ENCODE data around the gene CLCN6.

The CLCN6 gene

GRCh38 chr1:11786168-11786567 lies 19.8 kb upstream of the CLCN6 start:
- TF ChIP-seq CTCF (IDR thresholded peaks at IDR 0.05), result no peak
- peaks cover 12 to 61% (median 55%) of the 10 kb centered on the region in 4 donors for H3K4me1 ChIP-seq
- intact Hi-C loops (cut with DNase I; ENCODE audit: low total_unique reads), result loop anchor here (5.0 kb wide), 1 partner anchor 121 kb away; no protein-coding TSS in a partner anchor
- no peak overlapping the region for H3K4me3 ChIP-seq
- H3K9me3 ChIP-seq, result no peaks in the 10 kb centered on the region
- no peak overlapping the region for H3K27ac ChIP-seq
- no peak for DNase-seq
- H3K36me3 ChIP-seq, result peaks cover 0 to 11% (median 0%) of the 10 kb centered on the region in 3 donors
- H3K27me3 ChIP-seq, result no peaks in the 10 kb centered on the region

- no peaks in the 10 kb centered on the region for H3K9me3 ChIP-seq
- no peaks in the 10 kb centered on the region for H3K27me3 ChIP-seq
- intact Hi-C loops (cut with DNase I; ENCODE audit: low total_unique reads), result loop anchor here (5.0 kb wide), 1 partner anchor 120 kb away; no protein-coding TSS in a partner anchor
- no peak for TF ChIP-seq CTCF (IDR thresholded peaks at IDR 0.05)
- peak; percentile 77 to 87 for DNase-seq
- H3K36me3 ChIP-seq, result peaks cover 0 to 17% (median 2%) of the 10 kb centered on the region in 3 donors
- H3K4me3 ChIP-seq, result peak overlapping the region; percentile 10 to 31
- peak overlapping the region; percentile 86 to 91 for H3K27ac ChIP-seq
- peaks cover 12 to 71% (median 61%) of the 10 kb centered on the region in 4 donors for H3K4me1 ChIP-seq
Observed at GRCh38 chr1:11787251-11787803, 18.7 kb upstream of the CLCN6 start.

GRCh38 chr1:11787804-11788436 lies 18.1 kb upstream of the CLCN6 start:
- peaks cover 3 to 23% (median 5%) of the 10 kb centered on the region in 3 donors for H3K36me3 ChIP-seq
- H3K27ac ChIP-seq, result peak overlapping the region; percentile 86 to 91
- H3K4me3 ChIP-seq, result peak overlapping the region in 1 of 2 donors; percentile 10
- no peaks in the 10 kb centered on the region for H3K27me3 ChIP-seq
- no peak for DNase-seq
- no peak for TF ChIP-seq CTCF (IDR thresholded peaks at IDR 0.05)
- intact Hi-C loops (cut with DNase I; ENCODE audit: low total_unique reads), result loop anchor here (5.0 kb wide), 1 partner anchor 119 kb away; no protein-coding TSS in a partner anchor
- H3K9me3 ChIP-seq, result no peaks in the 10 kb centered on the region
- H3K4me1 ChIP-seq, result peaks cover 12 to 71% (median 61%) of the 10 kb centered on the region in 4 donors

GRCh38 chr1:11788549-11789053 lies 17.4 kb upstream of the CLCN6 start:
- Histone ChIP-seq H3K9me3 (no peaks in the 10 kb centered on the region), H3K27me3 (no peaks in the 10 kb centered on the region), H3K4me1 (peaks cover 12 to 71% (median 61%) of the 10 kb centered on the region in 4 donors), H3K4me3 (no peak overlapping the region), H3K36me3 (peaks cover 7 to 27% (median 7%) of the 10 kb centered on the region in 3 donors), H3K27ac (peak overlapping the region; percentile 86 to 91)
- intact Hi-C loops (cut with DNase I; ENCODE audit: low total_unique reads), result loop anchor here (5.0 kb wide), 1 partner anchor 119 kb away; no protein-coding TSS in a partner anchor
- no peak for DNase-seq
- TF ChIP-seq CTCF (IDR thresholded peaks at IDR 0.05), result no peak

- no peak for TF ChIP-seq CTCF (IDR thresholded peaks at IDR 0.05)
- DNase-seq, result no peak
- Histone ChIP-seq H3K4me1 (peaks cover 12 to 70% (median 61%) of the 10 kb centered on the region in 4 donors), H3K27me3 (no peaks in the 10 kb centered on the region), H3K36me3 (peaks cover 14 to 35% (median 15%) of the 10 kb centered on the region in 3 donors), H3K4me3 (no peak overlapping the region), H3K27ac (peak overlapping the region; percentile 86 to 91), H3K9me3 (no peaks in the 10 kb centered on the region)
- intact Hi-C loops (cut with DNase I; ENCODE audit: low total_unique reads), result loop anchor here (5.0 kb wide), 1 partner anchor 118 kb away; no protein-coding TSS in a partner anchor
Observed at GRCh38 chr1:11789126-11790067, 16.6 kb upstream of the CLCN6 start.
